Peyer's patch (tissue), 4 donors: ENCODE measurements around the gene HDHD5. TPM values are rescaled to one million over a fixed set of nuclear protein-coding genes. Genes with fewer than 3 reads are reported as not detected.

Source experiments
- DNase-seq, 3 donors: peaks; one replicate each; pipeline ENCODE4 v3.0.0-alpha.2; 2017 to 2019
- H3K27ac ChIP-seq, 4 donors: fragments of 200-600 bp; sonication (generic); one replicate each; pipeline ENCODE4 v1.5.1; 2016 to 2019
- H3K27me3 ChIP-seq, 2 donors: fragments of 200-600 bp; sonication (generic); one replicate each; pipeline ENCODE4 v1.5.1; 2019
- H3K36me3 ChIP-seq, 3 donors: fragments of 200-600 bp; sonication (generic); one replicate each; pipeline ENCODE4 v1.5.1; 2016 to 2019
- H3K4me1 ChIP-seq, 4 donors: fragments of 200-600 bp; sonication (generic); one replicate each; pipeline ENCODE4 v1.5.1; 2016 to 2019
- H3K4me3 ChIP-seq, 4 donors: fragments of 200-600 bp; sonication (generic); 1 replicate in 3 of 4; 2 replicates in 1 of 4; pipeline ENCODE4 v1.5.1; 2016 to 2019; ENCODE audit warnings: mild to moderate bottlenecking in 1 of 4
- H3K9me3 ChIP-seq, 4 donors: fragments of 200-600 bp; sonication (generic); one replicate each; pipeline ENCODE4 v1.5.1; 2016 to 2019; ENCODE audit warnings: mild to moderate bottlenecking in 1 of 4
- POLR2A ChIP-seq, 2 donors: fragments of 450-650 bp; IDR thresholded peaks; one replicate each; pipeline ENCODE4 v1.5.1; 2017; ENCODE audit warnings: antibody characterized with exemption in 2 of 2, mild to moderate bottlenecking in 2 of 2, moderate library complexity in 2 of 2
- total RNA-seq, 4 donors: library from RNA; depleted of rRNA; stranded (reverse); fragments of >200 nt; gene quantifications; one replicate each; pipeline ENCODE4 v1.1.0, GENCODE V29; 2016
- TF ChIP-seq, protein P1 (sequence below), 6 experiments: fragments of 450-650 bp in 4 of 6; fragments of 200-600 bp in 2 of 6; sonication (generic) in 1 of 6; IDR thresholded peaks; one replicate each; pipeline ENCODE4 v1.5.1; 2017 to 2019; ENCODE audit warnings: antibody characterized with exemption in 6 of 6, mild to moderate bottlenecking in 3 of 6, moderate library complexity in 1 of 6

HDHD5 gene
- total RNA-seq, 4 donors from 2014 or later, result 15.7 to 42.0 (median 31.0) TPM

DNA sequence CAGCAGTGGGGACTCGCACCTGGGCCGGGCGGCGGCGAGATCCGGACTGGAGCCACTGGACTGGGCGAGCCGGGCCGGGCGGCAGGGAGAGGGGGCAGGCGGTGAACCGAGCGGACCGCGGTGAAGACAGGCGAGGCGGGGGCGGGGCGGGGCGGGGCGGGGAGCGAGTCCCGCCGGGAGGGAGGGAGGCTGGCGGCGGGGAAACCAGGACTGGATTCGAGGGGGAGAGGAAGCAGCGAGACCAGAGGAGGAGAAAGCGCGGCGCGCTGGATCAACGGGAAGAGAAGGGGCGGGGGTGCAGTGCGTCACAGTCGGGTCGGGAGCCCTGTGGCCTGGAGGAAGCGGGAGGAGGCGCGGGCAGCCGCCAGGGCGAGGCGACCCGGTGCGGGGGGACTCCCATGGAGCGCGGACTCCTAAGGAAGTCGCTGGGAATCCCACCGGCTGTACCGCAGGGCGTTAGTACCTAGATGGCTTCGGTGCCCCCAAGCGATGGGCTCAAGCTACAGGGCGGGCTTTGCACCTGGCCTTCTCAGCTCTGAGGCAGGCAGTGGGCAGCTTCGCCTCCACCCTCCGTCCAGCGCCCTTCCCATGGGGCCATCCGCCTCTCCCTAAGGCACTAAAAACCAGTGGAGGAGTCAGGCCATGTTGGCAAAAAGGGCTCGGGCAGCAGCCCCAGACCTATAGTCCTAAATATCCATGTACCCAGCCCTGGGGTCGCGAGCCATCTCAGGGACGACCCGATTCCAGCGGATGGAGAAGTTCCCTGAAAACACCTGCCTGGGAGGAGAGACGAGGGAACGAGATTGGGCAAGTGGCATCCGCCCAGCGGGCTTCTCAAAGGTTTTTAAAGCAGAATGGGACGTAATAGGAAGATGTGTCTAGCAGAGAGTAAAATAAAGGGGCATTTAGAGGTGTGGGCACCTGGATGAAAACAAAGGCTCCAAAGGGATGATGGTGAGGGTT, 37.6 kb downstream of the HDHD5 start, which contains the start of gene TMEM121B:
TSS of gene TMEM121B (minus strand) at position 128 of the 963 bp plus-strand sequence. CDS start 233 bp downstream, outside the sequence.
- TF ChIP-seq POLR2A (IDR thresholded peaks at IDR 0.05), result no peak
- TF ChIP-seq, protein P1, sequence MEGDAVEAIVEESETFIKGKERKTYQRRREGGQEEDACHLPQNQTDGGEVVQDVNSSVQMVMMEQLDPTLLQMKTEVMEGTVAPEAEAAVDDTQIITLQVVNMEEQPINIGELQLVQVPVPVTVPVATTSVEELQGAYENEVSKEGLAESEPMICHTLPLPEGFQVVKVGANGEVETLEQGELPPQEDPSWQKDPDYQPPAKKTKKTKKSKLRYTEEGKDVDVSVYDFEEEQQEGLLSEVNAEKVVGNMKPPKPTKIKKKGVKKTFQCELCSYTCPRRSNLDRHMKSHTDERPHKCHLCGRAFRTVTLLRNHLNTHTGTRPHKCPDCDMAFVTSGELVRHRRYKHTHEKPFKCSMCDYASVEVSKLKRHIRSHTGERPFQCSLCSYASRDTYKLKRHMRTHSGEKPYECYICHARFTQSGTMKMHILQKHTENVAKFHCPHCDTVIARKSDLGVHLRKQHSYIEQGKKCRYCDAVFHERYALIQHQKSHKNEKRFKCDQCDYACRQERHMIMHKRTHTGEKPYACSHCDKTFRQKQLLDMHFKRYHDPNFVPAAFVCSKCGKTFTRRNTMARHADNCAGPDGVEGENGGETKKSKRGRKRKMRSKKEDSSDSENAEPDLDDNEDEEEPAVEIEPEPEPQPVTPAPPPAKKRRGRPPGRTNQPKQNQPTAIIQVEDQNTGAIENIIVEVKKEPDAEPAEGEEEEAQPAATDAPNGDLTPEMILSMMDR (IDR thresholded peaks at IDR 0.05), result no peak
- DNase-seq, result peak in 1 of 3 donors; percentile 61
- H3K27ac ChIP-seq, result no peak within 1 kb of the TSS
- H3K4me3 ChIP-seq, result peak within 1 kb of the TSS; percentile 29 to 57 (median 50)
- peaks cover 0 to 24% of the 10 kb centered on the region in 2 donors for H3K27me3 ChIP-seq
- no peaks in the 10 kb centered on the region for H3K36me3 ChIP-seq
- H3K4me1 ChIP-seq, result peaks cover 0 to 31% (median 16%) of the 10 kb centered on the region in 4 donors
- H3K9me3 ChIP-seq, result no peaks in the 10 kb centered on the region

DNA sequence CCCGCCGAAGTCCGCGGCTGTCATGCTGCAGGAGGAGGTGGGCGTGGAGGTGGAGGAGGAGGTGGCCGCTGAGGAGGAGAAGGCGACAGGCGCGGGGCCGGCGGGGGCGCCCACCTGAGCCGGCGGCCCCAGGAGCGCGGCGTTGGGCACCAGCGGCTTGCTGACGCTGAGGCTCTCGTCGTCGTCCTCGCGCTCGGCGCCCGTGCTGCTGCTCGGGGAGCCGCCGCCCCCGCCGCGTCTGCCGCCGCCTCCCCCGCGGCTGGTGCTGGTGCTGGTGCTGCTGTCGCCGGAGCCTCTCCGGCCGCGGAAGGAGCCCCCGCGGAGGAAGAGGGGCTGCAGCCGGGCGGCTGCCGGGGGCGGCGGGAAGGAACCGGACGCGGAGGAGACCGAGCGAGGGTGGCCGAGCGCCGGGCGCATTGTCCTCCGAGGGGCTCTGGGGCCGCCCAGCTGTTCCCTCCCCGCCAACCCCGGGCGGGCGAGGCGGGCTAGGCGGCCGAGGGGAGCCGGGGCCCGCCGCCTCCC, 38.3 kb downstream of the HDHD5 start:
- Histone ChIP-seq H3K27me3 (peaks cover 0 to 24% of the 10 kb centered on the region in 2 donors), H3K4me1 (peaks cover 0 to 31% (median 16%) of the 10 kb centered on the region in 4 donors), H3K9me3 (no peaks in the 10 kb centered on the region), H3K4me3 (peak overlapping the region; percentile 29 to 57 (median 50)), H3K36me3 (no peaks in the 10 kb centered on the region), H3K27ac (no peak overlapping the region)
- TF ChIP-seq, protein P1 (IDR thresholded peaks at IDR 0.05), result no peak
- TF ChIP-seq POLR2A (IDR thresholded peaks at IDR 0.05), result no peak
- no peak for DNase-seq

DNA sequence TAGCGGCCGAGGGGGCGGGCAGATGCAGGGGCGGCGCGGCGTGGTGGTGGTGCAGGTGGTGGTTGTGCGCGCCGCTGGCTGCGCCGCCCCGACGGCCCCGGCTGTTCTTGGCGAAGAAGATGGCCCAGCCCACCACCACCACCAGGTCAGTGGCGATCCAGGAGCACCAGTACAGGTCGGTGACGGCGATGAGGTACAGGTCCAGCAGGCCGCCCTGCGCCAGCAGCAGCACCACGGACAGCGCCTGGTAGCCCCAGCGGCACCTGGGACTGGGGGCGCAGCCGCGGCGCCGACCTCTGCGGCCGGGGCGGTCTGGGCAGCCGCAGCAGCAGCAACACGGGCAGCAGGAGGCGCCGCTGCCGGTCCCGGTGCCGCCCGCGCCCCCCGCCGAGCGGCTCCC, 38.8 kb downstream of the HDHD5 start:
- H3K4me1 ChIP-seq, result peaks cover 0 to 31% (median 16%) of the 10 kb centered on the region in 4 donors
- H3K36me3 ChIP-seq, result no peaks in the 10 kb centered on the region
- H3K9me3 ChIP-seq, result no peaks in the 10 kb centered on the region
- H3K27me3 ChIP-seq, result peaks cover 0 to 24% of the 10 kb centered on the region in 2 donors
- peak in 1 of 3 donors; percentile 55 for DNase-seq
- H3K27ac ChIP-seq, result no peak overlapping the region
- H3K4me3 ChIP-seq, result peak overlapping the region in 3 of 4 donors; percentile 45 to 57 (median 54)
- TF ChIP-seq POLR2A (IDR thresholded peaks at IDR 0.05), result no peak
- TF ChIP-seq, protein P1 (IDR thresholded peaks at IDR 0.05), result no peak

DNA sequence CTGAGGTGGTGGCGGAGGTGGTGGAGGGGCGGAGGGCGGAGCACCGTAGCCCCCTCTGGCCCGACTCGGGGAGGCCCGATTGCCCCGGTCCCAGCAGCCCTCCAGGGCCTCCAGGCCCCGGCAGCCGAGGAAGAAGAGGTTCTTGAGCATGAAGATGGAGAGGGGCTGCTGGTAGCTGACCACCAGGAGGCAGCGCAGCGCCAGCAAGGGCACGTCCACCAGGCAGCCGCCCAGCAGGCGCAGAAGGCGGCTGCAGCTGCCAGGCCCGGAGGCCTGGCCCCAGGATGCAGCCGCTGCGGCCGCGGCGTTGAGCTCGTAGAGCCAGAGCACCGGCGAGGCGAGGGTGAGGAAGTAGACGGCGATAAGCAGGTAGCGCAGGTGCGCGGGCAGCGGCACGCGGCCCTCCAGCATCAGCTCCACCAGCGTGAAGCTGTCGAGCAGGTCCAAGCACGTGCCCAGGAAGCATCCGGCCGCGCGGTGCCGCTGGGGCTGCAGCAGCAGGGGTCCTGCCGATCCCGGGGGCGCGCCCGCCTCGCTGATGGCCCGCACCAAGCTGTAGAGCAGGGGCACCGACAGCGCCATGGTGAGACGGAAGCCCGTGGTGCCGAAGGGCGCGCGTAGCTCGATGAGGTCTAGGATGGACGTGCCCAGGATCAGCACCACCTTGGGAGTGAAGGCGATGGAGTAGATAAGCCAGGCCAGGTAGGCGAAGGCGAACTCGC, 39.4 kb downstream of the HDHD5 start:
- DNase-seq, result peak in 1 of 3 donors; percentile 67
- Histone ChIP-seq H3K27ac (no peak overlapping the region), H3K9me3 (no peaks in the 10 kb centered on the region), H3K27me3 (peaks cover 0 to 24% of the 10 kb centered on the region in 2 donors), H3K4me1 (peaks cover 0 to 31% (median 16%) of the 10 kb centered on the region in 4 donors), H3K4me3 (no peak overlapping the region), H3K36me3 (no peaks in the 10 kb centered on the region)
- no peak for TF ChIP-seq POLR2A (IDR thresholded peaks at IDR 0.05)
- TF ChIP-seq, protein P1 (IDR thresholded peaks at IDR 0.05), result peak in 3 of 6 experiments; percentile 40 to 49 (median 48)

DNA sequence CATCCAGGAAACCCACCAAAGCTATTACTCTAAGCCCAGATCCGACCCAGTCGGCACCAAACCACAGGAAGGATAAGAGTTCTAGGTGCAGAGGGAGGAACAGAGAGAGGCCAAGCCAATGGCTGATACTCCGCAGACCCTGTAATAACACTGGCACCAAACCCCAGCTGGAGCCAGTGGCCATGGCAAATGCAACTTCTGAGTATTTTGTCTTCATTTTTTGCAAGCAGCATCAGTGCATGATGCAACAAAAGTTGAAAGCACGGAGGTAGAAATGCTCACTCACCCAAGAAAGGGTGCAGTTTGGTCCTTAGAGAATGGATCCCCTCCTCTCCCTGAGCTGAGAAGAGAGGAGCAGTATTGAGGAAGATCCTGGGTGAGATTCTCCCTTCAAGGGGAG, 40.7 kb downstream of the HDHD5 start:
- Histone ChIP-seq H3K27me3 (peaks cover 0 to 24% of the 10 kb centered on the region in 2 donors), H3K4me1 (peaks cover 0 to 31% (median 16%) of the 10 kb centered on the region in 4 donors), H3K9me3 (no peaks in the 10 kb centered on the region), H3K4me3 (no peak overlapping the region), H3K27ac (no peak overlapping the region), H3K36me3 (no peaks in the 10 kb centered on the region)
- TF ChIP-seq, protein P1 (IDR thresholded peaks at IDR 0.05), result no peak
- no peak for TF ChIP-seq POLR2A (IDR thresholded peaks at IDR 0.05)
- no peak for DNase-seq
